ENCODE results near the gene FAM50A. TPM values are rescaled to one million over a fixed set of nuclear protein-coding genes. Genes with fewer than 3 reads are reported as not detected.

The FAM50A gene
- total RNA-seq, 1 experiment from 2014 or later = 57.4 TPM

DNA sequence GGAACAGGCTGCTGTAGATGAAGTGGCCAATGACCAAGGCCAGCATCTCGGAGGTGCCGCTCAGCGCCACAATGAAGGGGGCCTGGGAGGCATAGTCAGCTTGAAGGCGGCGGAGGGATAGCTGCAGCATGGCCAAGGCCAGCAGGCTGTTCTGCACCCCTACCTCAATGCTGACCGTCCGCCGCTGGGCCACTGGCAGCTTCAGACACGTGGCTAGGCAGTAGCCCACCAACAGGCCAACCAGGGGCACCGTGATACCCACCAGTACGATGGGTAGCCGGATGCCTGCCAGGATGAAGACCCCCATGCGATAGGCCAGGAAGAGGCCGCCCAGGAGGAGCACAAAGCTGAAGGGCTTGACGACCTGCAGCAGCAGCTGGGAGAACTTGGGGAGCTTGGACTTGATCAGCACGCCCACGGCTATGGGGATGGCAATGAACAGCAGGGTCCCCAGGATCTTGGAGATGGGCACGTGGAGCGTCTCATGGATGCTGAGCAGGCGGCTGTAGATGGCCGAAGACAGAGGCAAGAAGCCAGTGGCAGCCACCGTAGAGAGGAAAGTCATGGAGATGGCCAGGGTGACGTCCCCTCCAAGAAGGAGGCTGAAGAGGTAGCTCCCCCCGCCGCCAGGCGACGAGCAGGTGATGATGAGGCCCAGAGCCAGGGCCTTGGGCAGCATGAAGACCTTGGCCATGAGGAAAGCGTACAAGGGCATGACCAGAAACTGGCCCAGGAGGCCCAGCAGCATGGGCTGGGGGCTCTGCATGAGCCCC is 43.8 kb downstream of the FAM50A start:
- no peak overlapping the region for H2BK20ac ChIP-seq (ENCODE audit: low read depth, low read length, poor library complexity, severe bottlenecking)
- H3K4me2 ChIP-seq (ENCODE audit: insufficient read depth, insufficient read length, low read length) = no peak overlapping the region
- H3K4me1 ChIP-seq (ENCODE audit: insufficient read depth, low read length) = no peaks in the 10 kb centered on the region; the same call in 1 of the 2 replicates
- H3K14ac ChIP-seq (ENCODE audit: insufficient read depth, low read length) = no peak overlapping the region
- H3K27me3 ChIP-seq (ENCODE audit: insufficient read depth, low read length) = no peaks in the 10 kb centered on the region
- no peak overlapping the region for H3K27ac ChIP-seq (ENCODE audit: insufficient read length, low read depth, low read length)
- H4K5ac ChIP-seq (ENCODE audit: insufficient read length, low read depth, low read length) = no peak overlapping the region
- no peak overlapping the region for H3K56ac ChIP-seq (ENCODE audit: insufficient read length, low read depth, low read length)
- no peak overlapping the region for H3K18ac ChIP-seq (ENCODE audit: insufficient read length, low read depth, low read length)
- WGBS (ENCODE audit: extremely low coverage, insufficient read length, low lambda C conversion rate) = no CpG with 5 or more reads among the region's 28 CpGs
- H3K36me3 Mint-ChIP-seq (ENCODE audit: insufficient read depth in 1 of 3, low read depth in 3 of 3) = peaks cover 3 to 22% (median 22%) of the 10 kb centered on the region in 3 experiments; a peak in 6 of 7 replicates
- no peak overlapping the region for H3K9ac ChIP-seq (ENCODE audit: extremely low read depth, insufficient read length, low read length)
- H3K23ac ChIP-seq (ENCODE audit: insufficient read length, low read depth, low read length) = no peak overlapping the region
- H3K27me3 Mint-ChIP-seq (ENCODE audit: low read depth) = peaks cover under 1% of the 10 kb centered on the region
- no peak overlapping the region for H4K91ac ChIP-seq (ENCODE audit: insufficient read length, low read depth, low read length)
- H2AK5ac ChIP-seq (ENCODE audit: insufficient read length, low read length) = no peak overlapping the region
- H3K4ac ChIP-seq (ENCODE audit: low read depth, low read length) = no peak overlapping the region
- H4K20me1 ChIP-seq (ENCODE audit: control insufficient read depth, insufficient read depth, insufficient read length) = no peaks in the 10 kb centered on the region
- H3K9me3 ChIP-seq (ENCODE audit: control insufficient read depth, low read depth, low read length) = peaks cover 46% of the 10 kb centered on the region
- no peak for DNase-seq
- H3K4me3 Mint-ChIP-seq = peak overlapping the region in 1 of 2 experiments; percentile 59; a peak in 3 of 5 replicates
- peaks cover 65 to 72% of the 10 kb centered on the region in 2 experiments for H3K9me3 Mint-ChIP-seq
- peaks cover 3 to 12% of the 10 kb centered on the region in 2 experiments; a peak in 3 of 4 replicates for H3K4me1 Mint-ChIP-seq
- no peak overlapping the region for H3K27ac Mint-ChIP-seq
- no peak overlapping the region for H4K8ac ChIP-seq (replicated peaks; ENCODE audit: insufficient read length, low read depth, low read length)
- no peak overlapping the region for H2BK15ac ChIP-seq (ENCODE audit: low read depth, low read length)
- TF ChIP-seq, protein P1, sequence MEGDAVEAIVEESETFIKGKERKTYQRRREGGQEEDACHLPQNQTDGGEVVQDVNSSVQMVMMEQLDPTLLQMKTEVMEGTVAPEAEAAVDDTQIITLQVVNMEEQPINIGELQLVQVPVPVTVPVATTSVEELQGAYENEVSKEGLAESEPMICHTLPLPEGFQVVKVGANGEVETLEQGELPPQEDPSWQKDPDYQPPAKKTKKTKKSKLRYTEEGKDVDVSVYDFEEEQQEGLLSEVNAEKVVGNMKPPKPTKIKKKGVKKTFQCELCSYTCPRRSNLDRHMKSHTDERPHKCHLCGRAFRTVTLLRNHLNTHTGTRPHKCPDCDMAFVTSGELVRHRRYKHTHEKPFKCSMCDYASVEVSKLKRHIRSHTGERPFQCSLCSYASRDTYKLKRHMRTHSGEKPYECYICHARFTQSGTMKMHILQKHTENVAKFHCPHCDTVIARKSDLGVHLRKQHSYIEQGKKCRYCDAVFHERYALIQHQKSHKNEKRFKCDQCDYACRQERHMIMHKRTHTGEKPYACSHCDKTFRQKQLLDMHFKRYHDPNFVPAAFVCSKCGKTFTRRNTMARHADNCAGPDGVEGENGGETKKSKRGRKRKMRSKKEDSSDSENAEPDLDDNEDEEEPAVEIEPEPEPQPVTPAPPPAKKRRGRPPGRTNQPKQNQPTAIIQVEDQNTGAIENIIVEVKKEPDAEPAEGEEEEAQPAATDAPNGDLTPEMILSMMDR (conservative IDR thresholded peaks at IDR 0.05) = no peak
- H3K79me1 ChIP-seq (ENCODE audit: insufficient read depth, low read depth, low read length, poor library complexity, severe bottlenecking) = no peaks in the 10 kb centered on the region
- no peak overlapping the region for H2BK5ac ChIP-seq (ENCODE audit: insufficient read length, low read length)
- H3T11ph ChIP-seq (ENCODE audit: low read length) = no peak overlapping the region
- H3K23me2 ChIP-seq (ENCODE audit: insufficient read length, low read depth, low read length, poor library complexity, severe bottlenecking) = no peaks in the 10 kb centered on the region
- H2BK12ac ChIP-seq (ENCODE audit: insufficient read length, low read depth, low read length) = no peak overlapping the region
- H2BK120ac ChIP-seq (ENCODE audit: low read depth, low read length, poor library complexity, severe bottlenecking) = no peak overlapping the region
- no peak overlapping the region for H2AFZ ChIP-seq (ENCODE audit: low read length)
- H3K79me2 ChIP-seq (ENCODE audit: insufficient read depth, low read length) = no peaks in the 10 kb centered on the region
